GM10266 (cell line): ENCODE results near the gene ZMYND15.

ENCODE experiments used
- DNase-seq: peaks from one replicate; pipeline ENCODE4 v3.0.0; 2012; ENCODE audit errors: extremely low spot score
- CTCF ChIP-seq: IDR thresholded peaks from 2 replicates; pipeline ENCODE4 v1.5.1; 2012; ENCODE audit warnings: mild to moderate bottlenecking, low read depth; ENCODE audit not compliant: control insufficient read depth, insufficient read depth; ENCODE audit errors: missing control alignments

The ZMYND15 gene

GRCh38 chr17:4718276-4718675, 21.4 kb upstream of the ZMYND15 start:
- TF ChIP-seq CTCF: no peak
- DNase-seq: no peak

GRCh38 chr17:4719146-4719545, 20.5 kb upstream of the ZMYND15 start:
- DNase-seq: no peak
- no peak for TF ChIP-seq CTCF

GRCh38 chr17:4719684-4720221, 19.9 kb upstream of the ZMYND15 start:
- TF ChIP-seq CTCF: no peak
- DNase-seq: no peak

DNA sequence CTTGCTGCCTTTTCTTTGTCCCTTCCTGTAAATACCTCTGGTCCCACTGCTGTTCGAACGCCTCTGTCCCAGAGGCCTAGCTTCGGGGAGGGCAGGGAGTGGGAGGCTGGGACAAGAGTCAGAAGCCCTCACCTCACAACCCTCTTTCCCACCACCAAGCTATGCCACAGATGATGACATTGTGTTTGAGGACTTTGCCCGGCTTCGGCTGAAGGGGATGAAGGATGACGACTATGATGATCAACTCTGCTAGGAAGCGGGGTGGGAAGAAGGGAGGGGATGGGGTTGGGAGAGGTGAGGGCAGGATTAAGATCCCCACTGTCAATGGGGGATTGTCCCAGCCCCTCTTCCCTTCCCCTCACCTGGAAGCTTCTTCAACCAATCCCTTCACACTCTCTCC, 18.8 kb upstream of the ZMYND15 start:
- DNase-seq: no peak
- TF ChIP-seq CTCF: no peak

GRCh38 chr17:4721203-4722135, 18.2 kb upstream of the ZMYND15 start:
- TF ChIP-seq CTCF: no peak
- DNase-seq: no peak

GRCh38 chr17:4722678-4723240, 16.9 kb upstream of the ZMYND15 start:
- TF ChIP-seq CTCF: no peak
- no peak for DNase-seq

DNA sequence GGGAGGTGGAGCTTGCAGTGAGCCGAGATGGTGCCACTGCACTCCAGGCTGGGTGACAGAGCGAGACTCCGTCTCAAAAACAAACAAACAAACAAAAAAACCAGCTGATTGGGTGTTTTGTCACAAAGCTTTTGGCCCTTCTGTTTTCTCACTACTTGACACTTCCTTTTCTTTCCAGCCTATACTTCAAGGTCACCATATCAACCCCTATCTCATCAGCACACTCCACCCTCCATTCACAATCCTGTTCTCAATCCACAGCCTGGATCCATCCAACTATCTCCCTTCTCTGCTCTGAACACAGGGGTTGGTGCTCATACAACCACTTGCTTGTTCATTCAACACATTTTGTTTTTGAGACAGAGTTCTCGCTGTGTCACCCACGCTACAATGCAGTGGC, 15.0 kb upstream of the ZMYND15 start:
- DNase-seq: no peak
- TF ChIP-seq CTCF: no peak
